Activated CD8-positive, alpha-beta memory T cell treated with anti-CD3 and anti-CD28 coated beads, Interleukin-2, amount 50 U/mL, for 4 hours (primary cell): ENCODE results near the gene RANBP10.
"Not testable (repeated sequence)": the region's sequence is repeated elsewhere in the genome, so short reads cannot be mapped to it uniquely, and the experiment has no call there.

ENCODE experiments used
- DNase-seq: peaks from one replicate; pipeline ENCODE4 v3.0.0-alpha.2; 2020

RANBP10 gene

GRCh38 chr16:67707790-67708189, 98.6 kb downstream of the RANBP10 start:
- DNase-seq, result no peak

GRCh38 chr16:67707210-67707609, 99.2 kb downstream of the RANBP10 start:
- no peak for DNase-seq

- no peak for DNase-seq
These were observed 102.2 kb downstream of the RANBP10 start for GRCh38 chr16:67704110-67704509.

- DNase-seq, result no peak
These were observed 102.7 kb downstream of the RANBP10 start for GRCh38 chr16:67703626-67704025.

- no peak for DNase-seq
These were observed 104.2 kb downstream of the RANBP10 start for GRCh38 chr16:67702130-67702529.

GRCh38 chr16:67701420-67701819, 104.9 kb downstream of the RANBP10 start:
- no peak for DNase-seq

- no peak for DNase-seq
These were observed 107.1 kb downstream of the RANBP10 start for GRCh38 chr16:67699265-67699664.

- no peak for DNase-seq
These were observed 108.8 kb downstream of the RANBP10 start for GRCh38 chr16:67697422-67698185.

GRCh38 chr16:67694611-67695010, 111.7 kb downstream of the RANBP10 start:
- no peak for DNase-seq

- DNase-seq, result not testable (repeated sequence)
These were observed 112.7 kb downstream of the RANBP10 start for GRCh38 chr16:67693517-67694285.

GRCh38 chr16:67685388-67686112, 120.8 kb downstream of the RANBP10 start:
- DNase-seq, result no peak

GRCh38 chr16:67683767-67684166, 122.6 kb downstream of the RANBP10 start:
- no peak for DNase-seq

GRCh38 chr16:67679935-67680897, 126.1 kb downstream of the RANBP10 start:
- DNase-seq, result no peak

GRCh38 chr16:67678354-67679023, 127.9 kb downstream of the RANBP10 start:
- no peak for DNase-seq

GRCh38 chr16:67677712-67678111, 128.6 kb downstream of the RANBP10 start:
- DNase-seq, result no peak

- DNase-seq, result no peak
These were observed 129.4 kb downstream of the RANBP10 start for GRCh38 chr16:67676939-67677338.

- no peak for DNase-seq
These were observed 129.8 kb downstream of the RANBP10 start for GRCh38 chr16:67676516-67676915.

GRCh38 chr16:67675999-67676398, 130.4 kb downstream of the RANBP10 start:
- DNase-seq, result no peak

- no peak for DNase-seq
These were observed 130.8 kb downstream of the RANBP10 start for GRCh38 chr16:67675579-67675935.

- DNase-seq, result no peak
These were observed 131.3 kb downstream of the RANBP10 start for GRCh38 chr16:67674851-67675578.
